ENCODE results near the gene FLACC1. TPM values are rescaled to one million over a fixed set of nuclear protein-coding genes. Genes with fewer than 3 reads are reported as not detected.

The FLACC1 gene
- total and polyA plus RNA-seq, 2 donors (not counting 1 experiment from before 2014, with no cell fraction given): 1.5 to 5.0 TPM

- peaks cover 31% of the 10 kb centered on the region for H3K79me2 ChIP-seq (ENCODE audit: control insufficient read depth, insufficient read depth, low read length)
- H3K4me3 ChIP-seq (ENCODE audit: control extremely low read depth in 1 of 5, extremely low read depth in 1 of 5, insufficient read depth in 1 of 5, low read depth in 2 of 5, low read length in 4 of 5): no peak overlapping the region
- DNase-seq: no peak
- no peak for ATAC-seq (ENCODE audit: low read depth)
- WGBS (ENCODE audit: insufficient coverage): 100% methylated on average over 4 of the region's 5 CpGs
- no peak overlapping the region for H3K4me2 ChIP-seq (replicated peaks; ENCODE audit: low read depth, low read length, poor library complexity, severe bottlenecking)
- no peaks in the 10 kb centered on the region for H3K9me3 Mint-ChIP-seq (ENCODE audit: insufficient read depth)
- no peak overlapping the region for H3K27ac ChIP-seq (ENCODE audit: low read length in 2 of 2)
- CTCF ChIA-PET: interaction anchor here (1.1 to 1.5 kb wide), 2 partner anchors 15 to 43 kb away, joined by 3 to 9 read pairs; partner anchors contain the start of gene CASP8
- peaks cover 27% of the 10 kb centered on the region for H3K4me1 Mint-ChIP-seq
- H3K27me3 Mint-ChIP-seq: no peaks in the 10 kb centered on the region
- no peak overlapping the region for H3K4me3 Mint-ChIP-seq
- H3K36me3 ChIP-seq (replicated peaks in 1 of 2; ENCODE audit: control extremely low read depth in 1 of 2, control insufficient read depth in 1 of 2, extremely low read depth in 1 of 2, insufficient read depth in 2 of 2, low read length in 1 of 2): peaks cover 16 to 91% of the 10 kb centered on the region in 2 experiments
- H3K9me3 ChIP-seq (ENCODE audit: control extremely low read depth in 1 of 3, control insufficient read depth in 2 of 3, insufficient read depth in 1 of 3, low read length in 2 of 3): no peaks in the 10 kb centered on the region
- H3K27ac Mint-ChIP-seq: peak overlapping the region; percentile 53
- H3K27me3 ChIP-seq (replicated peaks in 1 of 4; ENCODE audit: control extremely low read depth in 1 of 4, control insufficient read depth in 3 of 4, insufficient read depth in 4 of 4, low read length in 3 of 4): no peaks in the 10 kb centered on the region
- H3K4me1 ChIP-seq (ENCODE audit: control insufficient read depth in 2 of 2, insufficient read depth in 2 of 2, low read length in 2 of 2): peaks cover 10 to 18% of the 10 kb centered on the region in 2 donors
- H4K20me1 ChIP-seq (ENCODE audit: control insufficient read depth, insufficient read depth, low read length, poor library complexity, severe bottlenecking): peaks cover 12% of the 10 kb centered on the region
- TF ChIP-seq CTCF (IDR thresholded peaks at IDR 0.05) (no peak), EZH2 (IDR thresholded peaks at IDR 0.05; ENCODE audit: borderline replicate concordance, insufficient read depth, low read depth, low read length, poor library complexity, severe bottlenecking) (no peak)
- H2AFZ ChIP-seq (ENCODE audit: insufficient read depth, low read depth, low read length, poor library complexity, severe bottlenecking): no peak overlapping the region
- POLR2A ChIA-PET: interaction anchor here (2.0 kb wide), 1 partner anchor 39 kb away, joined by 5 read pairs; no protein-coding TSS in a partner anchor
- intact Hi-C loops (cut with micrococcal nuclease): loop anchor here (2.0 kb wide), 1 partner anchor 15 kb away; the partner anchor contains the start of gene CASP8
- H3K9ac ChIP-seq (ENCODE audit: low read length): no peak overlapping the region
Observed at GRCh38 chr2:201275990-201276389, 81.2 kb downstream of the FLACC1 start.

GRCh38 chr2:201275069-201275468 lies 82.1 kb downstream of the FLACC1 start:
- peak overlapping the region in 1 of 2 donors; percentile 54 for H3K27ac ChIP-seq (ENCODE audit: low read length in 2 of 2)
- Mint-ChIP-seq H3K4me3 (no peak overlapping the region), H3K27ac (no peak overlapping the region), H3K27me3 (no peaks in the 10 kb centered on the region), H3K4me1 (peaks cover 27% of the 10 kb centered on the region), H3K9me3 (ENCODE audit: insufficient read depth) (no peaks in the 10 kb centered on the region)
- no CpG with 5 or more reads among the region's 2 CpGs for WGBS (ENCODE audit: insufficient coverage)
- H3K4me2 ChIP-seq (replicated peaks; ENCODE audit: low read depth, low read length, poor library complexity, severe bottlenecking): no peak overlapping the region
- peaks cover 20 to 93% of the 10 kb centered on the region in 2 experiments for H3K36me3 ChIP-seq (replicated peaks in 1 of 2; ENCODE audit: control extremely low read depth in 1 of 2, control insufficient read depth in 1 of 2, extremely low read depth in 1 of 2, insufficient read depth in 2 of 2, low read length in 1 of 2)
- CTCF ChIA-PET: interaction anchor here (0.9 to 2.6 kb wide), 3 partner anchors 37 to 43 kb away, joined by 3 to 7 read pairs (median 3); no protein-coding TSS in a partner anchor
- peaks cover 31% of the 10 kb centered on the region for H3K79me2 ChIP-seq (ENCODE audit: control insufficient read depth, insufficient read depth, low read length)
- intact Hi-C loops (cut with micrococcal nuclease): no loop called here
- ATAC-seq (ENCODE audit: low read depth) (no peak), DNase-seq (no peak)
- POLR2A ChIA-PET: no interaction called here
- H2AFZ ChIP-seq (ENCODE audit: insufficient read depth, low read depth, low read length, poor library complexity, severe bottlenecking): no peak overlapping the region
- TF ChIP-seq CTCF (IDR thresholded peaks at IDR 0.05): no peak
- no peak for TF ChIP-seq EZH2 (IDR thresholded peaks at IDR 0.05; ENCODE audit: borderline replicate concordance, insufficient read depth, low read depth, low read length, poor library complexity, severe bottlenecking)
- peaks cover 10 to 13% of the 10 kb centered on the region in 2 donors for H3K4me1 ChIP-seq (ENCODE audit: control insufficient read depth in 2 of 2, insufficient read depth in 2 of 2, low read length in 2 of 2)
- peaks cover 22% of the 10 kb centered on the region for H4K20me1 ChIP-seq (ENCODE audit: control insufficient read depth, insufficient read depth, low read length, poor library complexity, severe bottlenecking)
- H3K4me3 ChIP-seq (ENCODE audit: control extremely low read depth in 1 of 5, extremely low read depth in 1 of 5, insufficient read depth in 1 of 5, low read depth in 2 of 5, low read length in 4 of 5): no peak overlapping the region
- H3K9me3 ChIP-seq (ENCODE audit: control extremely low read depth in 1 of 3, control insufficient read depth in 2 of 3, insufficient read depth in 1 of 3, low read length in 2 of 3): no peaks in the 10 kb centered on the region
- no peaks in the 10 kb centered on the region for H3K27me3 ChIP-seq (replicated peaks in 1 of 4; ENCODE audit: control extremely low read depth in 1 of 4, control insufficient read depth in 3 of 4, insufficient read depth in 4 of 4, low read length in 3 of 4)
- H3K9ac ChIP-seq (ENCODE audit: low read length): no peak overlapping the region

Measured in B cell (primary cell).